K562 (cell line): Measurements from ENCODE around the gene NAA80. TPM values are rescaled to one million over a fixed set of nuclear protein-coding genes. Genes with fewer than 3 reads are reported as not detected.

Source experiments
- BHLHE40 ChIP-seq: IDR thresholded peaks from 2 replicates; pipeline ENCODE4 v1.6.1; 2011; ENCODE audit warnings: low read length, improper control_type of control experiment
- CBX3 ChIP-seq, 2 experiments: IDR thresholded peaks; 1 replicate in 1 of 2; 2 replicates in 1 of 2; pipeline ENCODE4 v1.6.1; 2012; ENCODE audit warnings: inconsistent platforms in 2 of 2, low read length in 2 of 2, borderline replicate concordance in 1 of 2, control low read depth in 1 of 2
- FOXA1 ChIP-seq: fragments of 450-650 bp; IDR thresholded peaks from 2 replicates; pipeline ENCODE4 v1.6.1; 2016; ENCODE audit warnings: mild to moderate bottlenecking, borderline replicate concordance
- POLR2A ChIP-seq: fragments of 450-650 bp; conservative IDR thresholded peaks from 2 replicates; pipeline ENCODE4 v1.6.1; 2016
- TEAD4 ChIP-seq, 2 experiments: sonication (generic) in 1 of 2; formaldehyde crosslinking in 1 of 2; IDR thresholded peaks; 2 replicates each; pipeline versions ENCODE4 v1.6.1 to v1.8.0; 2012 to 2022; ENCODE audit warnings: borderline replicate concordance in 1 of 2, inconsistent platforms in 1 of 2, low read length in 1 of 2, mild to moderate bottlenecking in 1 of 2, missing genetic modification reagents in 1 of 2
- polyA plus RNA-seq, 8 experiments: library from polyadenylated mRNA; depleted of rRNA in 4 of 8; stranded (reverse) in 5 of 8; unstranded in 3 of 8; fragments of >200 nt; fragmentation: Nextera tagmentation in 2 of 8; fragmentation: Illumina TruSeq in 1 of 8; extraction: Ambion mirVana in 2 of 8; extraction: Trizol in 1 of 8; gene quantifications; 2 replicates each; pipeline versions ENCODE4 v1.2.1 to v1.2.3, GENCODE V29; 2011 to 2014; ENCODE audit warnings: inconsistent platforms in 1 of 8, missing spikeins in 1 of 8
- total RNA-seq, 7 experiments: library from RNA; depleted of rRNA in 6 of 7; stranded (reverse); fragments of >200 nt in 6 of 7; fragmentation: Illumina TruSeq in 2 of 7; extraction: Trizol in 2 of 7; gene quantifications; 2 replicates each; pipeline versions ENCODE4 v1.2.1 to v1.2.3, GENCODE V29; 2011 to 2021; ENCODE audit warnings: low replicate concordance in 1 of 7
- TF ChIP-seq, protein P1 (sequence below), 2 experiments: fragments of 450-650 bp in 1 of 2; sonication (generic) in 1 of 2; formaldehyde crosslinking in 1 of 2; IDR thresholded peaks; 2 replicates each; pipeline versions ENCODE4 v1.7.1 to v1.9.0; 2016 to 2022; ENCODE audit warnings: inconsistent platforms in 1 of 2, mild to moderate bottlenecking in 1 of 2, missing genetic modification reagents in 1 of 2

The NAA80 gene
- total and polyA plus RNA-seq, 9 of the 15 experiments (the other 6 are each of a cell fraction or from before 2014, with no cell fraction given): 0.82 to 24.0 (median 8.6) TPM

DNA sequence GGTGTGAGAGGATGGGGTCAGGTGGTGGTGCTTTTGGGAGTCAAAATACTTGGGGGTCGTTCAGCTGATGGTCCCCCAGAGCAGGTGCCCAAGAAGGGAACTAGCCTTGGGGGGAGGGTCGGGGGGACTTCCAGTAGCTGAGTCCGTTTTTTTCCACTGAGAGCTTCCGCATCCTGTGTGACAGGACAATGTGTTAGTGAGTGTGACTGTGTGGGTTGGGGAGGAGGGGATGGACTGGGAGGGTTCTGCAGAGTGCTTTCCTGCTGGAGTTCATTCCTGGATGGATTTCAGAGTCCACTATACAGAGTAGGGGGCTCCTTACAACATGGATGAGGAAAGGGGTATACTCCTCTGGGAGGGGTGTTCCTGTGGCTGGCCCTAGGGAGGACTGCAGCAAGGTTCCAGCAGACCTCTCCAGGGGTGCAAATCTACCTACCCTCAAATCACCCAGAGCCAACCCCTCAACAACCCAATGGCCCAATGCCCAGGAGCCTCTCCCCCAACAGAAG lies 23.9 kb upstream of the NAA80 start (continued):
- TF ChIP-seq, protein P1, sequence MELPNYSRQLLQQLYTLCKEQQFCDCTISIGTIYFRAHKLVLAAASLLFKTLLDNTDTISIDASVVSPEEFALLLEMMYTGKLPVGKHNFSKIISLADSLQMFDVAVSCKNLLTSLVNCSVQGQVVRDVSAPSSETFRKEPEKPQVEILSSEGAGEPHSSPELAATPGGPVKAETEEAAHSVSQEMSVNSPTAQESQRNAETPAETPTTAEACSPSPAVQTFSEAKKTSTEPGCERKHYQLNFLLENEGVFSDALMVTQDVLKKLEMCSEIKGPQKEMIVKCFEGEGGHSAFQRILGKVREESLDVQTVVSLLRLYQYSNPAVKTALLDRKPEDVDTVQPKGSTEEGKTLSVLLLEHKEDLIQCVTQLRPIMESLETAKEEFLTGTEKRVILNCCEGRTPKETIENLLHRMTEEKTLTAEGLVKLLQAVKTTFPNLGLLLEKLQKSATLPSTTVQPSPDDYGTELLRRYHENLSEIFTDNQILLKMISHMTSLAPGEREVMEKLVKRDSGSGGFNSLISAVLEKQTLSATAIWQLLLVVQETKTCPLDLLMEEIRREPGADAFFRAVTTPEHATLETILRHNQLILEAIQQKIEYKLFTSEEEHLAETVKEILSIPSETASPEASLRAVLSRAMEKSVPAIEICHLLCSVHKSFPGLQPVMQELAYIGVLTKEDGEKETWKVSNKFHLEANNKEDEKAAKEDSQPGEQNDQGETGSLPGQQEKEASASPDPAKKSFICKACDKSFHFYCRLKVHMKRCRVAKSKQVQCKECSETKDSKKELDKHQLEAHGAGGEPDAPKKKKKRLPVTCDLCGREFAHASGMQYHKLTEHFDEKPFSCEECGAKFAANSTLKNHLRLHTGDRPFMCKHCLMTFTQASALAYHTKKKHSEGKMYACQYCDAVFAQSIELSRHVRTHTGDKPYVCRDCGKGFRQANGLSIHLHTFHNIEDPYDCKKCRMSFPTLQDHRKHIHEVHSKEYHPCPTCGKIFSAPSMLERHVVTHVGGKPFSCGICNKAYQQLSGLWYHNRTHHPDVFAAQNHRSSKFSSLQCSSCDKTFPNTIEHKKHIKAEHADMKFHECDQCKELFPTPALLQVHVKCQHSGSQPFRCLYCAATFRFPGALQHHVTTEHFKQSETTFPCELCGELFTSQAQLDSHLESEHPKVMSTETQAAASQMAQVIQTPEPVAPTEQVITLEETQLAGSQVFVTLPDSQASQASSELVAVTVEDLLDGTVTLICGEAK (IDR thresholded peaks at IDR 0.05): no peak
- TF ChIP-seq, protein P1 (CRISPR knock-in tag; IDR thresholded peaks at IDR 0.05): no peak
- no peak for TF ChIP-seq POLR2A
- TF ChIP-seq CBX3 (IDR thresholded peaks at IDR 0.05; ENCODE audit: borderline replicate concordance in 1 of 2, low read length in 2 of 2): no peak
- TF ChIP-seq FOXA1: no peak
- TF ChIP-seq BHLHE40: no peak
- TF ChIP-seq TEAD4 (IDR thresholded peaks at IDR 0.05; ENCODE audit: low read length): no peak
- TF ChIP-seq TEAD4 (CRISPR knock-in tag; IDR thresholded peaks at IDR 0.05; ENCODE audit: borderline replicate concordance): no peak
